ENCODE measurements around the gene RGS3.

The RGS3 gene

DNA sequence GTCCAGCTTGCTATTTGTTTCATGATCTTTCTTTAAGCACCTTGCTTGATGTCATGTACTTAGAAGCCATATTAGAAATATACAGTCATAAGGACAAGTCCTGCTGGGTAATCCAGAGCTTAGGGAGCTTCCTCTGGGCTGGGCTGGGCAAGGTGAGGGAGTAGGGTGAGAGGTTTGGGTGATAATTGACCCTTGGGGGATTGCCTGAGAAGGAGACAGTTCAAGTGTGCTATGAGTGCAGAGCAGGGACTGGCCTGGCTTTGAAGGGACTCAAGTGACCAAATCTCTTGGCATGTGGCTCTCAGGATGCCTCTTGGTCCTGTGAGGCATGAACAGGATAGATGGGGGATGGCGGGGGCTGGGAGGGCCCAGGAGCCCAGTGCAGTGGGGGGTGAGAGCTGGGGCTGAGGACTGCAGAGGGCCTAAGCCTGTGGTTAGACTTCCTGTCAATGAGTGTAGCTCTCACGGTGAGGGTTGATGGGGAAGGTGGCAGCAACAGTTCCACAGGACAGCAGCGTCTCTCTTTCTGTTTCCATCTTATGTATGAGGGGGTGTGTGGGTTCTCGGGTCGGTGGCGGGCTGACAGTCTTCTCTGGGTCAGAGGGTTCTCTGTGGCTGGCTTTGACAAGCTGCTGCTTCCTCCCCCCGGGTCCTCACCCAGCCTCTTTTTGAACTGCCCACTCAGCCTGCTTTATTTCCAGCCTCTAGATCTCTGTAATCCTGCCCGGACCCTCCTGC, 53.5 kb downstream of the RGS3 start:
- Histone ChIP-seq H3K9ac (ENCODE audit: low read depth, low read length) (no peak overlapping the region), H3K4me1 (ENCODE audit: insufficient read depth, low read length) (no peaks in the 10 kb centered on the region), H3K9me3 (ENCODE audit: control insufficient read depth, insufficient read depth, low read length) (no peaks in the 10 kb centered on the region), H3K36me3 (ENCODE audit: insufficient read depth, low read length) (no peaks in the 10 kb centered on the region)

DNA sequence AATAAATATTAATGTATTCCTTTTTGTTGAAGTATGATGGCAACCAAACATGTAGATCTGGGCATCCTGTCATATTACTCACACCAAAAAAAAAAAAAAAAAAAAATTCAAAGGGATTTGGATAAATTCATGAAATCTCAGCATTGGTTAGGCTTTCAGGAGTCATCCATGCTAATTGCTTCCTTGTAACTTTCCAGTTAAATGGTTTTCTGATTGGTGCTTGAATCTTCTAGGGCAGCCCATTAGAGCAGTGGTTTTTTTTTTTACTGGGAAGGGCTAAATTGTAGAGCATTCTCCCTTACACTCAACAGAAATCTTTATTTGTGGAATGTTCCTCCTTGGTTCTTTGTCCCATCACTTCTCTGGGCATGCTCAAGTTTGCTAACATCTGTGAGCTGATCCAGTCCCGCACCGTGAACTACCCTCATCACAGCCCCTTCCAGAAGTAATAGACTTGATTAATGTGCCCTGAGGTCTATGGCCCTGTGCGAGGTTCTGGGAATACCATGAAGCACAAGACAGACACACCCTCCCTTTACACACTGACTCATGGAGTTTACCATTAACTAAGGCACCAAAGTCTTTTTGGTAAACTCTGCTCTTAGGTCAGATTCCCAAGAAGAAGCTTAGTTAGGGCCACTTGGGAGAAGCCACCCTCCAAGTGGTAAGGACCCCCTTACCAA, 56.0 kb downstream of the RGS3 start:
- Histone ChIP-seq H3K9ac (ENCODE audit: low read depth, low read length) (no peak overlapping the region), H3K9me3 (ENCODE audit: control insufficient read depth, insufficient read depth, low read length) (no peaks in the 10 kb centered on the region), H3K36me3 (ENCODE audit: insufficient read depth, low read length) (no peaks in the 10 kb centered on the region), H3K4me1 (ENCODE audit: insufficient read depth, low read length) (peaks cover 7% of the 10 kb centered on the region; the same call in 1 of the 2 replicates)

DNA sequence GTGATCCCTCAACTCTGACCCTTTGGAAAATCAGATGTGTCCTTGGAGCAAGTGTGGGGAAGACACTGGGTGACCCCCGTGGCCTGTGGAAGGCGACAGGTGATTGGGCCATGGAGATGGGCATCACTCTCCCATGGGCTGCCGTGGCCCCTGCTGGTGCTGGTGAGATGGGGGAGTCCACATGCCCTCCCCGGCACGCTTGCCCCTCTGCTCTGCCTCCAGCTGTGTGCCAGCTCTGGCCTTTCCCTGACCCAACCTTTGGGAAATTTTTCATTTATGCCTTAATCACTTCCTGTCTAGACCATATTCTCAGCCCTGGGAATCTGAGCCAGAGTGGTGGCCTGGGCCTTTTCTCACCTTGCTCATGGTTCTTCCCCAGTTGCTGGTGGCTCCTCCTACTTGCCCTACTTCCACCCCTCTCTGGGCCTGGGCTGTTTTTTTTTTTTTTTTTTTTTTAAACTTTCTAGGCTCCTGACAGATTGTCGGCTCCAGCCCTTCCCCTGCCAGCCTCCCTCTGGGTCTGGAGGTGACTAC, 56.6 kb downstream of the RGS3 start:
- H3K36me3 ChIP-seq (ENCODE audit: insufficient read depth, low read length): no peaks in the 10 kb centered on the region
- no peaks in the 10 kb centered on the region for H3K9me3 ChIP-seq (ENCODE audit: control insufficient read depth, insufficient read depth, low read length)
- H3K9ac ChIP-seq (ENCODE audit: low read depth, low read length): no peak overlapping the region
- H3K4me1 ChIP-seq (ENCODE audit: insufficient read depth, low read length): peaks cover 7% of the 10 kb centered on the region; the same call in 1 of the 2 replicates

DNA sequence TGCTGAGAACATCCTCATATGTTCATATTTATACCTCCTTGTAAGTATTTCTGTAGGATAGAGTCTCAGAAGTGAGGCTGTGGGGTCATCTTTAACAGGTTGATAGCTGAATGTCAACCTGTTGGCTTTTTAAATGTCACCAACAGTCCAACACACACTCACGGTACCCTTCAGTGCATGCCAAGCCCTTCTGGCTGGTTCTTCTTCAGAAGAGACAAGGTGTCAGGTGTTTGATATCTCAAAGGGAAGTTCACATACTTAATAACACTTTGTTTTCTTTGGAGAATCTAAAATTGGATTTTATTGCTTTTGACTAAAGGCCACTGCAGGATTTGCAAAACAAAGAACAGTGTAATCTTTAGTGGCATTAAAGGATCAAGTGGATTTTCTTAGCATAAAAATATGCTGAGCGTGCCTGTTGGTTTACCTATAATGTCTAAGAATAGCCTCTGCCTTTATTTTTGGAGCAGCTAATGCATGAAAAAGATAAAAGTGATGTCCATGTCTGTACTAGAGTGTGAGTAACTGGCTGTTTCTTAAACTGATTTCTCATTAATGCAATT, 58.2 kb downstream of the RGS3 start:
- H3K9me3 ChIP-seq (ENCODE audit: control insufficient read depth, insufficient read depth, low read length): no peaks in the 10 kb centered on the region; the same call in 1 of the 2 replicates
- no peak overlapping the region for H3K9ac ChIP-seq (ENCODE audit: low read depth, low read length)
- H3K4me1 ChIP-seq (ENCODE audit: insufficient read depth, low read length): peaks cover 7% of the 10 kb centered on the region; the same call in 1 of the 2 replicates
- no peaks in the 10 kb centered on the region for H3K36me3 ChIP-seq (ENCODE audit: insufficient read depth, low read length)

DNA sequence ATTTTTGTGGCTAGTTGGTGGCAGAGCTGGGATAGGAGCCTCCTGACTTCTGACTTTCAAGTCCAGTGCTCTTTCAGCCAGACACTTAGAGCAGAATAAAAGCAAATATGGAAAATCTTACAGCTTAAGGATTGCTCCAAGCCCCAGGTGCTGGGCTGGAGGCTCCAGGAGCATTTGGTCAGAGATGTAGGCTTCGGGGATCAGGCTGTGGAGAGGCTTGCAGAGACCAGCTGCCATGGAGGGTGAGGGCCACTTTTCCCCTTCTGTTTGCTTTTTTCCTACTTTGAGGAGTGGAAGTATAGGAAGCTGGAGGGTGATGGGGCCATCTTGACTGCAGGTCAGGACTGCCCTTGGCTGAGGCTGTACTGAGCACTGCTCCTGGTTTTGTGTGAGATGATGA, 58.9 kb downstream of the RGS3 start:
- peaks cover 7% of the 10 kb centered on the region; the same call in 1 of the 2 replicates for H3K4me1 ChIP-seq (ENCODE audit: insufficient read depth, low read length)
- H3K9me3 ChIP-seq (ENCODE audit: control insufficient read depth, insufficient read depth, low read length): no peaks in the 10 kb centered on the region; the same call in 1 of the 2 replicates
- no peak overlapping the region for H3K9ac ChIP-seq (ENCODE audit: low read depth, low read length)
- H3K36me3 ChIP-seq (ENCODE audit: insufficient read depth, low read length): no peaks in the 10 kb centered on the region

DNA sequence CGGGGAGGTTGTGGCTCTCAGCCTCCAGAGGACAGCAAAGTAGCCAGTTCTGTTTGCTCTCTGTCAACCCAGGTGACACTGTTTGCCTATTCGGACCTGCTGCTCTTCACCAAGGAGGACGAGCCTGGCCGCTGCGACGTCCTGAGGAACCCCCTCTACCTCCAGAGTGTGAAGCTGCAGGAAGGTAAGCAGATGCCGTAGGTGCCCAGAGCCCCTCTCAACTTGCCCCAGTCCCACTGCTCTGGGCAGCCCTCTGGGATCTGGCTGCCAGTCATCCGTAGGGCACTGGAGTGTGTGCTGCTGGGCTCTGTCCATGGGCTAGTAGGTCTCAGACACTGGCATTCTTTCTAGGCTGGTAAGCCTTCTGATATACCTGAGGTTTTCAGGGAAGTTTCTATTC, 59.3 kb downstream of the RGS3 start:
- Histone ChIP-seq H3K36me3 (ENCODE audit: insufficient read depth, low read length) (no peaks in the 10 kb centered on the region), H3K9ac (ENCODE audit: low read depth, low read length) (no peak overlapping the region), H3K4me1 (ENCODE audit: insufficient read depth, low read length) (peaks cover 7% of the 10 kb centered on the region; the same call in 1 of the 2 replicates), H3K9me3 (ENCODE audit: control insufficient read depth, insufficient read depth, low read length) (no peaks in the 10 kb centered on the region; the same call in 1 of the 2 replicates)

DNA sequence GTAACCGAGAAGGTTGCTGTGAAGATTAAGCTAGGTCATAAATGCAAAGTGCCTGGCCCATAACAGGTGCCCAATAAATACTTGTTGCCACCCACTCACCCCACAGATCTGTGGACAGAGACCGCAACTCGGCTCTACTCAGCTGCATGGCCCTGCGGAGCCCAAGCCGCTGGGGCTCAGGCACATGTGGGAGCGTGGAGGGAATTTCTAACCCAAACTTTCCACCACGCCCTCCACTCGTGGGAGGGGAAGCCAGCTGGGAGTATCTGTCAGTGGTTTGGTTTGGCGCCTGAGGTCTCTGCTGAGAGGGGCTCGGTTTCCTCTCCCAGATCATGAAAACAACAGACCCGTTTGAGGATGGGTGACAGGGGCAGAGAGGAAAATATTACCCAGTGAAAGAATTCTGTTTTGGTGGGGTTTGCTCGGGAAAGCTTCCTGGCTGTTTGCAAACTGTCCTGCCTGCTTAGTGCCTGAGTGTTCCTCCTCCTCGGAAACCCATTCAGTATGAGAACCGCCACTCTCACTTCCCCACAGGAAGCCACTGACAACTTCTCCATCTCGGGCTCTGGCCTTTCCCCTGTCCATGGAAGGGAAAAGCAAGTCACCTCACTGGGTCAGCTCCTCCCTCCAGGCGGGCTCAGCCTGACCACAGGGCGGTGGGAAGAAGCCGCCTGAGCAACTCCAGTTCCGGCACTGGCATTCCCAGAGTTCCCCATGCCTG, 60.1 kb downstream of the RGS3 start:
- Histone ChIP-seq H3K9me3 (ENCODE audit: control insufficient read depth, insufficient read depth, low read length) (no peaks in the 10 kb centered on the region; the same call in 1 of the 2 replicates), H3K36me3 (ENCODE audit: insufficient read depth, low read length) (no peaks in the 10 kb centered on the region), H3K9ac (ENCODE audit: low read depth, low read length) (no peak overlapping the region), H3K4me1 (ENCODE audit: insufficient read depth, low read length) (peaks cover 7% of the 10 kb centered on the region; the same call in 1 of the 2 replicates)

DNA sequence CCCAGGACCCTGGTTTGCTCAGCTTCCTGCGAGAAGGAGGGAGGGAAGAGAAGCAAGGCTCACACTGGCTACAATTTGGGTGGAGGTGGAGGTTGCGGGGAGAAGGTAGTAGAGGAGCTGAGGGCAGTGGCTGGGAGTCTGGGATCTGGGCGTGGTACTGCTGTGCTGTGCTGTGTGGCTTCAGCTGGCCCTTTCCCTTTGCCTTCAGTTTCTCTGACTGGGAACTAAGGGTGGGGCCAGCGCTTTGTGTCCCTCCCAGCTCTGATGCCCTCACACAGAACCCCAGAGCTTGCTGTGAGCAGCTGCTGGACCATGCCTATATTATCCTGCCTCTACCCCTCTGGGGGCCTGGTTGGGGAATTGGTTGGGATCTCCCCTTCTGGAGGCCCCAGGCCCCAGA, 60.9 kb downstream of the RGS3 start:
- H3K36me3 ChIP-seq (ENCODE audit: insufficient read depth, low read length): no peaks in the 10 kb centered on the region
- no peaks in the 10 kb centered on the region; the same call in 1 of the 2 replicates for H3K9me3 ChIP-seq (ENCODE audit: control insufficient read depth, insufficient read depth, low read length)
- H3K9ac ChIP-seq (ENCODE audit: low read depth, low read length): no peak overlapping the region
- H3K4me1 ChIP-seq (ENCODE audit: insufficient read depth, low read length): peaks cover 7% of the 10 kb centered on the region; the same call in 1 of the 2 replicates

DNA sequence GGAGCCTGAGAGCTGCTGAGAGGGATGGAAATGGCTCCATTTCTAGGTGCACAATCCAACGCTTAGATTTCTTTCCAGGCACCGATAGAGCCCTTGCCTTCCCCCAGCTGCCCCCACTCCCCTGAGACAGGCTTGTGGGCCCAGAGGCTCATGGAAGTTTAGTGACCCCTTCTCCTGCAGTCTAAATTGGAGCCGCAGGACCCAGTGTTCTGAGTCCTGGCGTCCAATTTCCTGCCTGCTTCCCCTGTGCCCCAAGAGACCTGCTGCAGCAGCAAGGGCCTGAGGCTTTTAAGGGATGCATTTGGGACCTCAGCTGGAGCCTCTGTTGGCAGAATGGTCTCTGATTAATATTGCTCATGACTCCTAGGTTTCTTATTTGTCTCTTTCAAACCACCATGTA, 61.7 kb downstream of the RGS3 start:
- Histone ChIP-seq H3K36me3 (ENCODE audit: insufficient read depth, low read length) (no peaks in the 10 kb centered on the region), H3K9ac (ENCODE audit: low read depth, low read length) (no peak overlapping the region), H3K4me1 (ENCODE audit: insufficient read depth, low read length) (peaks cover 7% of the 10 kb centered on the region; the same call in 1 of the 2 replicates), H3K9me3 (ENCODE audit: control insufficient read depth, insufficient read depth, low read length) (no peaks in the 10 kb centered on the region; the same call in 1 of the 2 replicates)

DNA sequence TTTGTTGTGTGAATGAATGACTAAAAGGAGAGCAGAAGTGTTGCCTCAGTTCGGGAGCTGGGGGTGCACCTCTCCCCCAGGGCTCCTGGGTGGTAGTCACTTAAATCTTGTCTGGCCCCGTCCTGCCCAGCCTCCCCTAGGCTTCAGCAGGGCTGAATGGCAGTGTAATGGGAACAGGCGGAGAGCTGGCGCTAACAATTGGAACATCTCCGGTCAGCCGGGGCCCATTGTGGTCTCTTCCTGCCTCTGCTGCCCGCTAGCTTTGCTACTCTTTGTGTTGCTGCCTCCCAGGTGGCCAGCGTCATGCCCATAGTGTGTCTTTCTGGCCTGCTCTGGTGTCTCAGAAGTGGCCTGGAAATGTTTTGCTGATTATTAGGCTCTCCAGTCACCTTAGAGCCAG, 62.3 kb downstream of the RGS3 start:
- no peaks in the 10 kb centered on the region; the same call in 1 of the 2 replicates for H3K9me3 ChIP-seq (ENCODE audit: control insufficient read depth, insufficient read depth, low read length)
- H3K4me1 ChIP-seq (ENCODE audit: insufficient read depth, low read length): peaks cover 7% of the 10 kb centered on the region; the same call in 1 of the 2 replicates
- no peak overlapping the region for H3K9ac ChIP-seq (ENCODE audit: low read depth, low read length)
- H3K36me3 ChIP-seq (ENCODE audit: insufficient read depth, low read length): no peaks in the 10 kb centered on the region

DNA sequence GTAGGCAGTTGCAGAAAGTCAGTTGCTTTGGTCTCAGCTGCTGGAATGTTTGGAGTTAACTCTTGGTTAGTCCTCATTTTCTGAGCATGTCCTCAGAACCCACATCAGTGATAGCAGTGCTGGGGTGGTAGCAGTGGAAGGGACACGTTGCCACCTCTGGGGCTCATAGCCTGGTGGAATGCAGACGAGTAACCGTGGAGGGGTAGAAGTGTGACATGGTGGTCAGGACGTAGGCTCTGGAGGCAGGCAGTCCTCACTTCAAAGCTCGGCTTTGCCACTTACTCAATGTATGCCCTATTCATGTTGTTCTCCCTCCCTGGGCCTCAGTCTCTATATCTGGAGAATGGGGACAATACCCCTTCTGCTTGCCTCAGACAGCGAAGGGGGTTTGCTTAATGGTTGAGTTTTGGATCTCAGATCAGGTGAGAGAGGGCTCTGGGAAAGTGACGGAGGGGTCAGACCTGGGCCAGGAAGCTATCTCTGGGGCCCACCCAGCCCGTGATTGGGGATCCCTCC, 62.8 kb downstream of the RGS3 start:
- no peaks in the 10 kb centered on the region; the same call in 1 of the 2 replicates for H3K9me3 ChIP-seq (ENCODE audit: control insufficient read depth, insufficient read depth, low read length)
- peaks cover 7% of the 10 kb centered on the region; the same call in 1 of the 2 replicates for H3K4me1 ChIP-seq (ENCODE audit: insufficient read depth, low read length)
- no peak overlapping the region for H3K9ac ChIP-seq (ENCODE audit: low read depth, low read length)
- no peaks in the 10 kb centered on the region for H3K36me3 ChIP-seq (ENCODE audit: insufficient read depth, low read length)

DNA sequence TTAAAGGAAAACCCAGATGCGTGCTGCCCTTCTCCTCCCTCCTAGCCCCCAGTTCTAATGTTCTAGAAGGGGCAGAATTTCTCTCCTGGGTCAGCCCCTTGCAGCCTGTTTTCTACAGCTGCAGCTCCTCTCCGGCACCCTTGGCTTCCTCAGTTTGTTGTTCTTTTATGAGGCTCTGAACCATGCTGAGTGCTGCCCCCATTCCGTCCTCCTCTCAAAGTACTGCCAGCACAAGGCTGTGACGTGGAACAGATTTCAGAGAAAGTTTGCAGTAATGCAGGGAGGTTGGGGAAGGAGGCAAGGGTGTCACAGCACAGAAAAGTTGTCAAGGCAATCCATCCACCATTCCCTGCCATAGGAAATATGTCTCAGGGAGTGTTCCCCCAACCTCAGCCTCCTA, 63.3 kb downstream of the RGS3 start:
- Histone ChIP-seq H3K4me1 (ENCODE audit: insufficient read depth, low read length) (peaks cover 7% of the 10 kb centered on the region; the same call in 1 of the 2 replicates), H3K9ac (ENCODE audit: low read depth, low read length) (no peak overlapping the region), H3K9me3 (ENCODE audit: control insufficient read depth, insufficient read depth, low read length) (no peaks in the 10 kb centered on the region; the same call in 1 of the 2 replicates), H3K36me3 (ENCODE audit: insufficient read depth, low read length) (no peaks in the 10 kb centered on the region)

DNA sequence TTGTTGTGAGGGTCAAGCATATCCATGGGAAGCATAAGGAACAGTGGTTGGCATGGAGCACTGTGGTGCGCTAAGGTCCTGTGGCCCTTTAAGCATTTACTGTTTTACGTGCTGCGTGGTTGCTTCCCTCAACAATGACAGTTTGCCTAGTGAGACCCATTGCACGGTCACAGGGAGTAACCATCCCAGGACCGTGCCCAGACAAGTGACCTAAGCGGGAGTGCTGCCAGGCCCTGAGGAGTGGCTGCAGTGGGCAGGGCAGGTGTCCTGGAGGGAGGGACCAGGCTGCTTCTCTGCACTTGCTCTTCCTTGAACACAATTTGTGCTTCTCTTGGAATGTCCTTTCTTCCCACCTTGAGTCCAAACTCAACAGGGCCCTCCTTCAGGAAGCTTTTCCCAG, 64.6 kb downstream of the RGS3 start:
- peaks cover 7% of the 10 kb centered on the region; the same call in 1 of the 2 replicates for H3K4me1 ChIP-seq (ENCODE audit: insufficient read depth, low read length)
- H3K9ac ChIP-seq (ENCODE audit: low read depth, low read length): no peak overlapping the region
- no peaks in the 10 kb centered on the region; the same call in 1 of the 2 replicates for H3K9me3 ChIP-seq (ENCODE audit: control insufficient read depth, insufficient read depth, low read length)
- H3K36me3 ChIP-seq (ENCODE audit: insufficient read depth, low read length): no peaks in the 10 kb centered on the region
